ENCODE results near the gene KIF21B. TPM values are rescaled to one million over a fixed set of nuclear protein-coding genes. Genes with fewer than 3 reads are reported as not detected.
A peak's percentile ranks its signal among the peaks of the same experiment; 100 is the strongest.

The KIF21B gene
- total and polyA plus RNA-seq, 2 experiments from 2014 or later = 0.03 TPM; not detected in 1

DNA sequence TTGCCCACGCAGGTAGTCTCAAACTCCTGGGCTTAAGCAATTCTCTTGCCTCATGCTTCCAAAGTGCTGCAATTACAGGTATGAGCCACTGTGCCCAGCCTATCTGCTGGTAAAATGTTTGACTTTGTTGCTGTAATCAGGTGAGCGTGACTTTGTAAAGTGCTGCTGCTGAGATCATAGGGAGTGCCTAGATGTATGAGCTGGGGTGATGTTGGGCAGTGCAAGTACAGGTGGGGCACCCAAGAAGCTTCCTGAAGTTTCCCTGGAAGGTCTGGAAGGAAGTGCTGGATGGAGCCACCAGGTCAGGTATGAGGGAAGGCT lies 43.1 kb downstream of the KIF21B start:
- Histone ChIP-seq H3K4me1 (ENCODE audit: insufficient read depth) (no peaks in the 10 kb centered on the region), H3K9me2 (ENCODE audit: insufficient read depth) (no peaks in the 10 kb centered on the region), H3K79me2 (ENCODE audit: insufficient read depth) (no peaks in the 10 kb centered on the region), H3K27ac (no peak overlapping the region), H3K9me3 (ENCODE audit: low read depth) (no peaks in the 10 kb centered on the region), H3K9ac (no peak overlapping the region), H3K4me3 (no peak overlapping the region), H2AFZ (no peak overlapping the region), H3K4me2 (ENCODE audit: unreplicated experiment) (no peak overlapping the region), H3K36me3 (ENCODE audit: low read depth) (no peaks in the 10 kb centered on the region), H4K20me1 (ENCODE audit: insufficient read depth) (no peaks in the 10 kb centered on the region), H3F3A (ENCODE audit: insufficient read depth) (no peaks in the 10 kb centered on the region), H3K27me3 (replicated peaks; ENCODE audit: insufficient read depth) (no peaks in the 10 kb centered on the region)
- WGBS, 2 experiments (ENCODE audit: low coverage in 1 of 2, low lambda C conversion rate in 2 of 2, missing lambda C conversion rate in 2 of 2) = 77 to 92% methylated on average over 2 of the region's 2 CpGs
- in situ Hi-C loops (cut with MboI) = no loop called here
- no peak for TF ChIP-seq EZH2 (IDR thresholded peaks at IDR 0.05; ENCODE audit: insufficient read depth, poor library complexity, severe bottlenecking)
- no peak for TF ChIP-seq EZH2phosphoT487 (IDR thresholded peaks at IDR 0.05; ENCODE audit: insufficient read depth, low read depth)
- no peak for DNase-seq

DNA sequence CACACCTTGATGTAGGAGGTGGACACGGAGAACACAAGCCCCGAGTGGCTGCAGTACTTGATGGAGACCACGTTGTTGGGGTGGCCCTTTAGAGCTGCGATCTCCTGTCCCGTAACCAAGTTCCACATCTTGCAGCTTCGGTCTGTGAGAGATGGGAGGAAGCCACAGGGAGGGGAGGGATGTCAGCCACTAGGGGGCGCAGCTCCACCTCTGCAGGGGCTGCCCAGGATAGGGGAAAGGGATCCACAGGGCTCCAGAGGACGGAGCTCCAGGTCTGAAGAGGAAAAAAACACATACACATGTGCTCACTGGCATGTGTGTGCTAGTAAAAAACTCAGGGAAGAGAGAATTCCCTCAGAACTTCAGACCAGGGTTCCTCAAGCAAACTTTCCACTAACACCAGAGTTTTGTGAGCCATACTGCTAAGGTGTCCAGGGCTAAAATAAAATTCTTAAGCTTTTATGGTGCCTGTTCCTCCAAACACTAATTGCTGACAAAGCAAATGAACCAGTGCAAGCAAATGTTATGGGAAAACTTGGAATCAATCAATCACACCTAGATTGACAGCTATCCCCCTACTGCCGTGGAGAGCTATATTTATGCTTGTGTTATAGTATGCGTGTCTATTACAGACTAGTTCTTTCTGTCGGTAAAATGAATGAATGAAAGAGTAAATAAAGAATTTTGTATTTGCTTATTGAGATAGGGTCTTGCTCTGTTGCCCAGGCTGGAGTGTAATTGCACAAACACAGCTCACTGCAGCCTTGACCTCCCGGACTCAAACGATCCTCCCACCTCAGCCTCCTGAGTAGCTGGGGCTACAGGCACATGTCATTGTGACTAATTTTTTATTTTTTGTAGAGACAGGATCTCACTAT lies 43.7 kb downstream of the KIF21B start:
- Histone ChIP-seq H3K4me2 (ENCODE audit: unreplicated experiment) (no peak overlapping the region), H3K79me2 (ENCODE audit: insufficient read depth) (no peaks in the 10 kb centered on the region), H3K4me1 (ENCODE audit: insufficient read depth) (no peaks in the 10 kb centered on the region), H3K27me3 (replicated peaks; ENCODE audit: insufficient read depth) (no peaks in the 10 kb centered on the region), H3K9me3 (ENCODE audit: low read depth) (no peaks in the 10 kb centered on the region), H4K20me1 (ENCODE audit: insufficient read depth) (no peaks in the 10 kb centered on the region), H3F3A (ENCODE audit: insufficient read depth) (no peaks in the 10 kb centered on the region), H3K9me2 (ENCODE audit: insufficient read depth) (no peaks in the 10 kb centered on the region), H3K27ac (no peak overlapping the region), H3K4me3 (no peak overlapping the region), H2AFZ (no peak overlapping the region), H3K36me3 (ENCODE audit: low read depth) (no peaks in the 10 kb centered on the region), H3K9ac (no peak overlapping the region)
- peak; percentile 15 for DNase-seq
- TF ChIP-seq EZH2phosphoT487 (IDR thresholded peaks at IDR 0.05; ENCODE audit: insufficient read depth, low read depth) (no peak), EZH2 (IDR thresholded peaks at IDR 0.05; ENCODE audit: insufficient read depth, poor library complexity, severe bottlenecking) (no peak)
- 66 to 67% methylated on average over 13 of the region's 13 CpGs for WGBS, 2 experiments (ENCODE audit: low coverage in 1 of 2, low lambda C conversion rate in 2 of 2, missing lambda C conversion rate in 2 of 2)
- in situ Hi-C loops (cut with MboI) = no loop called here

DNA sequence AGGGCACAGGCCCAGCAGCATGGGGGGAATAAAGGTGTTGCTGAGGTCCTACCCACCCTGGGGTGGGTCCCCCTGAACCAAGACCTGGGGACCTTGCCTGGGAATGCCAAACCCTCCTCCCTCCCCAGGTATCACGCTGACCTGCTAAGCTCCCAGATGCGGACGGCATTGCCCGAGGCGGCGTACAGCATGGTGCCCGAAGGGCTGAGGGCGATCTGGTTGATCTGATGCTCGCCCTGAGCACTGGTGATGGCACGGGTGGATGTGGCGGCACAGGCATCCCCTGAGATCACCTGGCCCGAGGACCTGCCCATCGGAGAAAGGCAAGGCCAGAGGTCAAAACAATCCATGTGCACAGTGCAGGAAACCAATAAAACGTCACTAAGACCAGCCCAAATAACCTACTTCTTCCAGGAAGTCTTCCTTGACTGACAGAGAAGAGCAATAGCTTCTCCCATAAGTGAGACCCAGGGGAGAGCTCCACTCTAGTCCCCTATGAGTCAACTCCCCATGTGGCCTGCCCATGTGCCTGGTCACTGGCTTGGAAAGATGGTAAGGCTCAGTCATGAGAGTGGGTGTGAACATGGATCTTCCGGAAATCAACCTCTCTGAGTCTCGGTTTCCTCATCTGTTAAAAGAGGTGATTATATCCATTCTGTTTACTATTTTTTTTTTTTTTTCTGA lies 46.3 kb downstream of the KIF21B start:
- no peaks in the 10 kb centered on the region for H3K79me2 ChIP-seq (ENCODE audit: insufficient read depth)
- no peak for DNase-seq
- H4K20me1 ChIP-seq (ENCODE audit: insufficient read depth) = no peaks in the 10 kb centered on the region
- no peak overlapping the region for H3K9ac ChIP-seq
- H3K4me3 ChIP-seq = no peak overlapping the region
- no peaks in the 10 kb centered on the region for H3K9me3 ChIP-seq (ENCODE audit: low read depth)
- H2AFZ ChIP-seq = no peak overlapping the region
- no peaks in the 10 kb centered on the region for H3K4me1 ChIP-seq (ENCODE audit: insufficient read depth)
- H3F3A ChIP-seq (ENCODE audit: insufficient read depth) = no peaks in the 10 kb centered on the region
- no peaks in the 10 kb centered on the region for H3K27me3 ChIP-seq (replicated peaks; ENCODE audit: insufficient read depth)
- H3K9me2 ChIP-seq (ENCODE audit: insufficient read depth) = no peaks in the 10 kb centered on the region
- no peak overlapping the region for H3K4me2 ChIP-seq (ENCODE audit: unreplicated experiment)
- 89 to 90% methylated on average over 16 of the region's 16 CpGs for WGBS, 2 experiments (ENCODE audit: low coverage in 1 of 2, low lambda C conversion rate in 2 of 2, missing lambda C conversion rate in 2 of 2)
- H3K36me3 ChIP-seq (ENCODE audit: low read depth) = no peaks in the 10 kb centered on the region
- in situ Hi-C loops (cut with MboI) = no loop called here
- TF ChIP-seq EZH2phosphoT487 (IDR thresholded peaks at IDR 0.05; ENCODE audit: insufficient read depth, low read depth) (no peak), EZH2 (IDR thresholded peaks at IDR 0.05; ENCODE audit: insufficient read depth, poor library complexity, severe bottlenecking) (no peak)
- no peak overlapping the region for H3K27ac ChIP-seq

DNA sequence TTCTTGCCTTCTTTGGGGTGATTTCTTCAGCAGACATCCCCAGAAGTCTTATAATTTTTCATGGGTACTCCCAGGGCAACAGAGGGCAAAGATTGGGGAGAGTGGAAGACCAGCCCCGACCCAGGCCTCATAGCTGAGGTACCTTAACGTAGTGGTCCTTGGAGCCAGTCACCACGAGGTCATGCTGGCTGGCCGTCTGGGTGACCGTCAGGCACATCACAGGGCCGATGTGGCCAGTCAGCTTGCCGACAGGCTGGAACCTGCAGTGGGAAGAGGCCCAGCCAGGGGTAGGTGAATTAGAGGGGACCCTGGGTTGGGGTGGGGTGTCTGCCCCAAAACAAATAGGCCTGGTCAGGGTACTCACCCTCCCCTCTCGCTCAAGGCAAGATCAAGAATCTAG lies 46.9 kb downstream of the KIF21B start:
- WGBS, 2 experiments (ENCODE audit: low coverage in 1 of 2, low lambda C conversion rate in 2 of 2, missing lambda C conversion rate in 2 of 2) = 78% methylated on average over 8 of the region's 8 CpGs
- Histone ChIP-seq H3K4me1 (ENCODE audit: insufficient read depth) (no peaks in the 10 kb centered on the region), H3K27me3 (replicated peaks; ENCODE audit: insufficient read depth) (no peaks in the 10 kb centered on the region), H3K79me2 (ENCODE audit: insufficient read depth) (no peaks in the 10 kb centered on the region), H2AFZ (no peak overlapping the region), H3K9me3 (ENCODE audit: low read depth) (no peaks in the 10 kb centered on the region), H3K4me2 (ENCODE audit: unreplicated experiment) (no peak overlapping the region), H3K9ac (no peak overlapping the region), H3F3A (ENCODE audit: insufficient read depth) (no peaks in the 10 kb centered on the region), H3K36me3 (ENCODE audit: low read depth) (no peaks in the 10 kb centered on the region), H3K9me2 (ENCODE audit: insufficient read depth) (no peaks in the 10 kb centered on the region), H3K27ac (no peak overlapping the region), H3K4me3 (no peak overlapping the region), H4K20me1 (ENCODE audit: insufficient read depth) (no peaks in the 10 kb centered on the region)
- TF ChIP-seq EZH2 (IDR thresholded peaks at IDR 0.05; ENCODE audit: insufficient read depth, poor library complexity, severe bottlenecking) = no peak
- TF ChIP-seq EZH2phosphoT487 (IDR thresholded peaks at IDR 0.05; ENCODE audit: insufficient read depth, low read depth) = no peak
- no peak for DNase-seq
- in situ Hi-C loops (cut with MboI) = no loop called here

Data from GM23248 (cell line).